ENCODE measurements around the gene INF2. TPM values are rescaled to one million over a fixed set of nuclear protein-coding genes. Genes with fewer than 3 reads are reported as not detected.

INF2 gene

Small RNA genes within 50 kb of the gene (small RNA-seq; reads per million reads assigned to genes)
- not detected for gene MIR4710 (ENCODE audit: insufficient read depth)
